Loucy (cell line): ENCODE data around the gene PRKCE.

Experiments
- EZH2phosphoT487 ChIP-seq: fragments of 200-600 bp; IDR thresholded peaks from 2 replicates; pipeline ENCODE4 v1.6.1; 2018; ENCODE audit warnings: antibody characterized with exemption, mild to moderate bottlenecking, moderate library complexity, borderline replicate concordance
- TF ChIP-seq, protein P1 (sequence below): fragments of 200-600 bp; sonication (generic); conservative IDR thresholded peaks from 2 replicates; pipeline ENCODE4 v1.5.1; 2014; ENCODE audit warnings: mild to moderate bottlenecking, antibody characterized with exemption, low read length

DNA sequence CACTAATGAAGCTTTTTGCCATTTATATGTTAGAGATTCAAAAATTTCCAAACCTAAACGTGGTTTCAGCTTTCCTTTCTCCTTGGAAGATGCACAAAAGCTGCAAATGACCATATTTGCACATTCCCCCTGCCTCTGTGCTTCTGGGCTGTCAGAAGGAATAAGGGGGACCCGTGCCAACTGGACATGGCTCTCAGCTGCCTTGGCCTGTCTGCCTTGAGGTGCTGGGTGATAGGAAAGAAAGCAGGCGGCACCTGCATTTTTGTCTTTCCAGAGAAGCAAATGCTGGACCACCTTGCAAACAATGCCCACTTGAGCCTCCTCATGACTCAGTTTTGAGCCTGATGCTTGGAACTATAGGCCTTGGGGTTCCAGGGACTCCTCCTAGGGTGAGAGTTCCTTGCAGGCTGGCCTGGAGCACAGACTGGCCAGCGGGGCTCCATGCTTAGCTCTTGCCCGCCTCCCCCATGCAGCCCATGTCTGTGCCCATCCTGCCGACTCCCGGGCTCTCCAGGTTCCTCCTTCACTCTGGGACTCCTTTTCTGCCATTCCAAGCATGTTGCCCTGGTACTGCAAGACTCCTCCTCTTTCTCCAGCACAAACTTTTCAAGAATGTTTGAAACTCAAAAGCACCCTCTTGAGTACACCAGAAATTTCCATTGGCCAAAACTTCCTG, 536.7 kb downstream of the PRKCE start:
- TF ChIP-seq, protein P1, sequence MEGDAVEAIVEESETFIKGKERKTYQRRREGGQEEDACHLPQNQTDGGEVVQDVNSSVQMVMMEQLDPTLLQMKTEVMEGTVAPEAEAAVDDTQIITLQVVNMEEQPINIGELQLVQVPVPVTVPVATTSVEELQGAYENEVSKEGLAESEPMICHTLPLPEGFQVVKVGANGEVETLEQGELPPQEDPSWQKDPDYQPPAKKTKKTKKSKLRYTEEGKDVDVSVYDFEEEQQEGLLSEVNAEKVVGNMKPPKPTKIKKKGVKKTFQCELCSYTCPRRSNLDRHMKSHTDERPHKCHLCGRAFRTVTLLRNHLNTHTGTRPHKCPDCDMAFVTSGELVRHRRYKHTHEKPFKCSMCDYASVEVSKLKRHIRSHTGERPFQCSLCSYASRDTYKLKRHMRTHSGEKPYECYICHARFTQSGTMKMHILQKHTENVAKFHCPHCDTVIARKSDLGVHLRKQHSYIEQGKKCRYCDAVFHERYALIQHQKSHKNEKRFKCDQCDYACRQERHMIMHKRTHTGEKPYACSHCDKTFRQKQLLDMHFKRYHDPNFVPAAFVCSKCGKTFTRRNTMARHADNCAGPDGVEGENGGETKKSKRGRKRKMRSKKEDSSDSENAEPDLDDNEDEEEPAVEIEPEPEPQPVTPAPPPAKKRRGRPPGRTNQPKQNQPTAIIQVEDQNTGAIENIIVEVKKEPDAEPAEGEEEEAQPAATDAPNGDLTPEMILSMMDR: no peak
- TF ChIP-seq EZH2phosphoT487: no peak
